ENCODE data around the gene CCDC73. TPM values are rescaled to one million over a fixed set of nuclear protein-coding genes. Genes with fewer than 3 reads are reported as not detected.
"Not testable (repeated sequence)": the region's sequence is repeated elsewhere in the genome, so short reads cannot be mapped to it uniquely, and the experiment has no call there.

The CCDC73 gene
- total and polyA plus RNA-seq, 7 donors: not detected

DNA sequence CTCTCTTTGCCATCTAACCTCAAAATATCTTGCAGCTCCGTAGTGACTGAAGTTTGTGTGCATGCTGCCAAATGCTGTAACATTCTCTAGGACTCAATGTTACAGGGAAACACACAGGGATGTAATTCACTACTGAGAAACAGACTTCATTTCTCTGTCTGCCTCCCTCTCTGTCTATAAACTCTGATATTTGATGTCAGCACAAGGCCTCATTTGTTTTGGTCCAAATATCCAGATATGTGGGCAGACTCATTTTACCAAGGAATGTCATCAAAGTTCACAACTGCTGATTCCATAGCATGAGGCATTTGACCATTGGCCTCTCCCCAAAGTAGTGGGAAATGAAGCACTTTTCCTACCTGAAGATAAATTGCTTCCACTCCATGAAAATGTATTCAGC, 32.8 kb upstream of the CCDC73 start:
- intact Hi-C loops (cut with DNase I): no loop called here
- no peak for DNase-seq
- 93 to 97% methylated on average over 1 of the region's 1 CpG for WGBS, 2 donors

DNA sequence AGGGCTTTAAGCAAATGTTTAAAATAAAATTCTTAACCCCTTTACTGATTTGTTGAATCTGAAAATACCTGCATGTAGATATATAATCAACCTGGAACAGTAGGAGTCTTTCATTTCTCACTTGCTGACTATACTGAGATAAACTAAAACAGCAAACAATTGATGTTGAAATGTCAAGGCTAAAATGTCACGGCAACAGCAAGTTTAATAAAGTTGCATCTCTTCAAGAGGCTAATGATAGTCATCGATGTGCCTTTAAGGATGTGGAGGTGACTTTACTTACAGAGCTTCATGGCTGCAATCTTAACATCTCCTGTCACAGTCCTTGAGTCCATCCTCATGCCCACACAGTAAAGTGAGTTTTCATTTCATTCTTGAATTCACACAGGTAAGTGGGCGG, 31.7 kb upstream of the CCDC73 start:
- H3K4me1 ChIP-seq: peaks cover 0 to 14% (median 11%) of the 10 kb centered on the region in 4 donors
- H3K4me3 ChIP-seq: no peak overlapping the region
- TF ChIP-seq, protein P1, sequence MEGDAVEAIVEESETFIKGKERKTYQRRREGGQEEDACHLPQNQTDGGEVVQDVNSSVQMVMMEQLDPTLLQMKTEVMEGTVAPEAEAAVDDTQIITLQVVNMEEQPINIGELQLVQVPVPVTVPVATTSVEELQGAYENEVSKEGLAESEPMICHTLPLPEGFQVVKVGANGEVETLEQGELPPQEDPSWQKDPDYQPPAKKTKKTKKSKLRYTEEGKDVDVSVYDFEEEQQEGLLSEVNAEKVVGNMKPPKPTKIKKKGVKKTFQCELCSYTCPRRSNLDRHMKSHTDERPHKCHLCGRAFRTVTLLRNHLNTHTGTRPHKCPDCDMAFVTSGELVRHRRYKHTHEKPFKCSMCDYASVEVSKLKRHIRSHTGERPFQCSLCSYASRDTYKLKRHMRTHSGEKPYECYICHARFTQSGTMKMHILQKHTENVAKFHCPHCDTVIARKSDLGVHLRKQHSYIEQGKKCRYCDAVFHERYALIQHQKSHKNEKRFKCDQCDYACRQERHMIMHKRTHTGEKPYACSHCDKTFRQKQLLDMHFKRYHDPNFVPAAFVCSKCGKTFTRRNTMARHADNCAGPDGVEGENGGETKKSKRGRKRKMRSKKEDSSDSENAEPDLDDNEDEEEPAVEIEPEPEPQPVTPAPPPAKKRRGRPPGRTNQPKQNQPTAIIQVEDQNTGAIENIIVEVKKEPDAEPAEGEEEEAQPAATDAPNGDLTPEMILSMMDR (IDR thresholded peaks at IDR 0.05): no peak
- TF ChIP-seq EP300 (IDR thresholded peaks at IDR 0.05) (no peak), POLR2AphosphoS5 (IDR thresholded peaks at IDR 0.05) (no peak), POLR2A (IDR thresholded peaks at IDR 0.05) (no peak)
- H3K36me3 ChIP-seq: no peaks in the 10 kb centered on the region
- DNase-seq: no peak
- H3K27ac ChIP-seq: no peak overlapping the region
- intact Hi-C loops (cut with DNase I): no loop called here
- H3K27me3 ChIP-seq: peaks cover 0 to 19% (median 10%) of the 10 kb centered on the region in 3 donors
- H3K9me3 ChIP-seq: no peaks in the 10 kb centered on the region
- 60 to 79% methylated on average over 3 of the region's 3 CpGs for WGBS, 2 donors

More for the DNA sequence above, 32.8 kb upstream of the CCDC73 start:
- peak in 1 of 4 donors; percentile 9 for TF ChIP-seq POLR2AphosphoS5 (IDR thresholded peaks at IDR 0.05)
- TF ChIP-seq POLR2A (IDR thresholded peaks at IDR 0.05): no peak
- H3K4me1 ChIP-seq: peaks cover 0 to 14% (median 11%) of the 10 kb centered on the region in 4 donors
- peaks cover 0 to 21% (median 13%) of the 10 kb centered on the region in 3 donors for H3K27me3 ChIP-seq
- H3K36me3 ChIP-seq: no peaks in the 10 kb centered on the region
- no peak overlapping the region for H3K27ac ChIP-seq
- H3K9me3 ChIP-seq: no peaks in the 10 kb centered on the region
- no peak overlapping the region for H3K4me3 ChIP-seq

DNA sequence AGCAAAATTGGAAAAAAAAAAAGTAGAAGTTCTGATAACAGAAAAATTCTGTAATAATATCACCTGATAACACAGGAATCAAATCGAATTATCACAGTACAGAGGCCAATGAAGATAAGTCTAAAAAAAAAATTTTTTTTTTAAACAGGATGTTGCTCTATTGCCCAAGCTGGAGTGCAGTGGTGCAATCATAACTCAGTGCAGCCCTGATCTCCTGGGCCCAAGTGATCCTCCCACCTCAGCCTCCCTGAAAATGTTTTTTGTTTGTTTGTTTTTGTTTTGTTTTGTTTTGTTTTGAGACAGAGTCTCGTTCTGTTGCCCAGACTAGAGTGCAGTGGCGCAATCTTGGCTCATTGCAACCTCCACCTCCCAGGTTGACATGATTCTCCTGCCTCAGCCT, 29.2 kb upstream of the CCDC73 start:
- H3K27ac ChIP-seq; H3K4me3 ChIP-seq; H3K9me3 ChIP-seq; H3K36me3 ChIP-seq; DNase-seq; intact Hi-C loops (cut with DNase I); H3K27me3 ChIP-seq; H3K4me1 ChIP-seq: not testable (repeated sequence)
- WGBS, 2 donors: 73 to 83% methylated on average over 3 of the region's 3 CpGs

DNA sequence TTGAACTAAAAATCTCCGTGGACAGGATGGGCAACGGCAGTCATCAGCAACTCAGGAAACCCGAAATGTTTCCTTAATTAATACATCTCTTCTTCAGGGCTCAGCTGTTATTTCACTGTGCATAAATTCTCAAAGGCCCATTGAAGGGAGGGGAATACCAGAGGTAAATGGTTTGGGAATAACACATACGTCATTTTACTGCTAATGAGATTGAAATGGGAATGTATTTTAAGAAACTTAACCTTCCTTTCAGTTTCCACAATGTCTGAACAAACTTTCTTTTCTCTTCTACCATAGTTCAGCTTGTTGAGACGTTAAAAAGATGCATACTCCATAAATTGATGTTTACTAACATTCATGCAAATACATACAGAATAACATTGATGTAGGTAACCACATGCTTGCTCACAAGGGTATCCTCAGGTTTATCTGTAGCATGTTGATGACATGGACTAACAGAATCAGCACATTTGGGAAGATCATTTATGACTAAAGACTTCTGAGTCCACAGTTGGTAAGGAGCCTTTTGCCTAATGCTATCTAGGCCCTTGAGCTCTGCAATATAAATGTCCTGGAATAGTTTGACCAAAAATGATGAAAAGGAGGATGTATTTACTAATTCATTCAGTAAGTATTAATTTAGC, 27.6 kb upstream of the CCDC73 start:
- H3K27me3 ChIP-seq: no peaks in the 10 kb centered on the region
- no peaks in the 10 kb centered on the region for H3K36me3 ChIP-seq
- DNase-seq: no peak
- TF ChIP-seq EP300 (IDR thresholded peaks at IDR 0.05) (no peak), POLR2A (IDR thresholded peaks at IDR 0.05) (no peak), POLR2AphosphoS5 (IDR thresholded peaks at IDR 0.05) (no peak)
- TF ChIP-seq, protein P1 (IDR thresholded peaks at IDR 0.05): no peak
- intact Hi-C loops (cut with DNase I): no loop called here
- H3K4me1 ChIP-seq: no peaks in the 10 kb centered on the region
- no peak overlapping the region for H3K4me3 ChIP-seq
- 56 to 67% methylated on average over 5 of the region's 5 CpGs for WGBS, 2 donors
- H3K27ac ChIP-seq: no peak overlapping the region
- no peaks in the 10 kb centered on the region for H3K9me3 ChIP-seq

- Histone ChIP-seq H3K4me3 (no peak overlapping the region), H3K27me3 (no peaks in the 10 kb centered on the region), H3K27ac (no peak overlapping the region), H3K9me3 (no peaks in the 10 kb centered on the region), H3K4me1 (no peaks in the 10 kb centered on the region), H3K36me3 (no peaks in the 10 kb centered on the region)
- intact Hi-C loops (cut with DNase I): no loop called here
- TF ChIP-seq POLR2AphosphoS5 (IDR thresholded peaks at IDR 0.05) (no peak), EP300 (IDR thresholded peaks at IDR 0.05) (no peak)
- DNase-seq: no peak
Observed at GRCh38 chr11:32821517-32821916, 27.1 kb upstream of the CCDC73 start.

DNA sequence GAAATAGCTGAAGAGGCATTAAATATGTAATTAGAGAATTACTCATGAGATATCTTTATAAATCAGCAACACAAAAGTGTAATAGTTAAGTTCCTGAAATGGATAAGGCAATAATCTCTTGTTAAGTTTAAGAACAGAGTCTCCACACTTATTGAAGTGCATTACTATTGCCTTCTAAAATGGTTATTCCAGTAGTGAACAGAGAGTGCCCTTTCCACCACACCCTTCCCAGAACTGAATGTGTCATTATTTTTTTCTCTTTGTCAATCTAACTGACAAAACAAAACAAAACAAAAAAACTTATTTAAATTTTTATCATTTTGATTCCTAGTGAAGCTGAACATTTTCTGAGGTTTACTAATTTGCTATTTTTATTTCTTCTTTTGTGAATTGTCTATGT, 26.0 kb upstream of the CCDC73 start:
- no peak for TF ChIP-seq EP300 (IDR thresholded peaks at IDR 0.05)
- TF ChIP-seq POLR2A (IDR thresholded peaks at IDR 0.05): no peak
- TF ChIP-seq POLR2AphosphoS5 (IDR thresholded peaks at IDR 0.05): no peak
- TF ChIP-seq, protein P1 (IDR thresholded peaks at IDR 0.05): no peak
- DNase-seq: no peak
- Histone ChIP-seq H3K4me1 (no peaks in the 10 kb centered on the region), H3K36me3 (no peaks in the 10 kb centered on the region), H3K4me3 (no peak overlapping the region), H3K27ac (no peak overlapping the region), H3K9me3 (no peaks in the 10 kb centered on the region), H3K27me3 (no peaks in the 10 kb centered on the region)
- intact Hi-C loops (cut with DNase I): no loop called here
